Activated CD4-positive, alpha-beta T cell treated with anti-CD3 and anti-CD28 coated beads for 1 hour (primary cell): ENCODE results near the gene LRP8.

Experiments used
- DNase-seq: peaks from one replicate; pipeline ENCODE4 v3.0.0-alpha.2; 2020

The LRP8 gene

GRCh38 chr1:53359225-53359933 lies 31.5 kb upstream of the LRP8 start:
- no peak for DNase-seq

DNA sequence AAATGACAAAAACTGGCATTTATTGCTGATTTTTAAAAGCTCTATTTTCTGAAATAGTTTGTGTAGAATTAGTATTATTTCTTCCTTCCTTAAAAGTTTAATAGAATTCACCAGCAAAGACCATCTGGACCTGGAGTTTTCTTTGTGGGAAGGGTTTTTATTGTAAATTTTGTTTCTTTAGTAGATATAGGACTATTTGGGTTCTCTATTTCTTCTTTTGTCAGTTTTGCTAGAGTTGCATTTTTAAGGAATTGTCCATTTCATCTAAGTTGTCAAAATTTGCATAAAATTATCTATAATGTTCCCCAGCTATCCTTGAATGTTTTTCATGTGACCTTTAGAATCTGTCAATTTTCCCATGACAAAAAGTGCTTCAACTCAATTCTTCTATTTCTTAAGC lies 28.8 kb upstream of the LRP8 start:
- no peak for DNase-seq

DNA sequence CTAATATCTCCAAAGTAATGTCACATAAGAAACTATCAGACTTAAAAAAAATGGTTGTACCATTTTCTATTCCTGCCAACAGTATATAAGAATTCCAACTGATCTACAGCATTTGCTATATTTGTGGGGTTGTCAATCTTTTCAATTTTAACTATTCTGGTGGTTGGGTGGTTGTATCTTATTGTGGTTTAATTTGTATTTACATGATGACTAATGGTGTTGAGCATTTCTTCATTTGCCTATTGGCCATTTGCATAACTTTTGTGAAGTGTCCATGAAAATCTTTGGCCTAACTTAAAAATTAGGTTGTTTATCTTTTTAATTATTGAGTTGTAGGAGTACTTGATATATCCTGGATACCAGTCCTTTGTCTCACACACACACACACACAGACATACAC lies 26.2 kb upstream of the LRP8 start:
- no peak for DNase-seq

- no peak for DNase-seq
These were observed 24.7 kb upstream of the LRP8 start for GRCh38 chr1:53352561-53352960.

GRCh38 chr1:53350853-53351767 lies 23.2 kb upstream of the LRP8 start:
- no peak for DNase-seq

DNA sequence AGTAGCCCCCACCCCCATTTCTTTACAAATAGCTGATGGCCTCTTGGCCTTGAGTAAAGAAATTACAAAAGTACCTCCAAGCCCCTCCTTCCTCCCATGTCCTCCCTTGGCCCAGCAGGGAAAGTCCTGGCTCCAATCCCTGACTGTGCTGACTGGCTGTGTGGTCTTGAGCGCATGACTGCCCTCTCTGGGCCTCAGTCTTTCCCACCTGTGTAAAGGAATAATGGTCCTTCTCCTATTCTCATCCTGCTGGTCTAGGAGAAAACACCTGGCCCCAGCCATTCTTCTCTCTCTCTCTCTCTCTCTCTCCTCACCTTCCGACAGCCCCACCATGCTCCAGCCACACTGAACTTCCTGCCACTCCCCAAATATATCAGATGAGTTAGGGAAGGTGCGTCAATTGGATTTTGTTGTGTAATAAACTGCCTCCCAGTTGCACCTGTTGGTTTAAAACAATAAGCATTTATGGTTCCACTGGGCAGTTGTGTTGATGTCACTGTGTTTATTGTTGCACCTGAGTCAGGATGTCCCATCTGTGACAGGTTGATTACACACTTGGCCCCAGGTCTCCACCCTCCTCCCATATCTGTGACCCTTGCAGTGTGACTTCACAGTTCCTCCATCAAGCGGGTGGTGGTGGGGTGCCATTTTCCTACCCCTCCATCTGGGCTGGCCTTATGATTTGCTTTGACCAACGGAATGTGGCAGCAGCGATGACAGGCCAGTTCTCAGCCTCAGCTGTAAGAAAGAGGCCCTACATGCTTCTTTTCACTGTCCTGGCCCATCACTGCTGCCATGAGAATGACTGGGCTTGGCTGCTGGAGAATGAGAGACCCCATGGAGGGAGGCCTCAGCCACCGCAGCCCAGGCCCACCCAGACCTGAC lies 22.3 kb upstream of the LRP8 start:
- no peak for DNase-seq

GRCh38 chr1:53349369-53349835 lies 21.5 kb upstream of the LRP8 start:
- no peak for DNase-seq

DNA sequence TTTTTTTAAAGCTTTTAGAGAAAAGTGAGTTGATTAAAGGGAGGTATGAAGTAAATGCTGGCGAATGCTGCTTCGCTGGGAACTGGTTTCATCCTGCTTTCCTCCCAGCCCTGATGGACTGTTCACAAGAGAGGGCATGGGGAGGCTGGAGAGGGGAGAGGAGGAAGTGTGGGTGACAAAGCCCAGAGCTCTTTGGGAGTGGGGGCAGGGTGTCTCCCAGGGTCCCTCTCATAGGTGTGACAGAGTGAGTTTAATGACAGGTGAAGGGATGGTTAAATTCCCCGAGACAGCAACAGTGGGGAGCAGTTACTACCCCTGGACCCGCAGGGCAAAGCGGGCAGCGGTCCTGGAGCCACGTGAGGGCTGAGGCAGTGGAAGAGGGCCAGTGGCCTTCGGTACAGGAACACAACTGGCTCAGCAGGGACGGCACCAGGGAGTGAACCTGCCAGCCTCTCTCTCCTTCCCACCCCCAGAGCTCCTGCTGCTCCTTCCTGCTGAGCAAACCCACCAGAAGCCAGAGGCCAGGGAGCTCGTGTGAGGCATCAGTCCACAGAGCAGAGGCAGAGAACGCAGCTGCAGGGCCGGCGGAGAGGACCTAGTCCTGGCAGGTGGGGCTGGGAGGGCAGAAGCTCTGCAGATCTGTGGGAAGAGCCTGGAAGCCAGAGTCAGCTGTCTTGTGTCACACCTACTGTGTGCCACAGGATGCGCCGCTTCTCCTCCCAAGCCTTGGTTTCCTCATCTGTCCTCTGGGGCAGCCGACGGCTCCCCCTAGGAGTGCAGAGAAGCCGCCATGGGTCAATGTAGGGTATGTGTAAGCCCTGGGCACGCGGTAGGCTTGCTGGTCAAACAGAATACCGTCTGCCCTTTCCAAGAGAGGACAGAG lies 20.9 kb upstream of the LRP8 start:
- no peak for DNase-seq

GRCh38 chr1:53346814-53347176 lies 18.9 kb upstream of the LRP8 start:
- DNase-seq = no peak

GRCh38 chr1:53345996-53346813 lies 18.3 kb upstream of the LRP8 start:
- DNase-seq = no peak

- no peak for DNase-seq
These were observed 17.3 kb upstream of the LRP8 start for GRCh38 chr1:53344921-53345838.

GRCh38 chr1:53343831-53344668 lies 16.2 kb upstream of the LRP8 start:
- DNase-seq = no peak

GRCh38 chr1:53342735-53343470 lies 15.0 kb upstream of the LRP8 start:
- no peak for DNase-seq

- DNase-seq = no peak
These were observed 14.3 kb upstream of the LRP8 start for GRCh38 chr1:53341961-53342707.

DNA sequence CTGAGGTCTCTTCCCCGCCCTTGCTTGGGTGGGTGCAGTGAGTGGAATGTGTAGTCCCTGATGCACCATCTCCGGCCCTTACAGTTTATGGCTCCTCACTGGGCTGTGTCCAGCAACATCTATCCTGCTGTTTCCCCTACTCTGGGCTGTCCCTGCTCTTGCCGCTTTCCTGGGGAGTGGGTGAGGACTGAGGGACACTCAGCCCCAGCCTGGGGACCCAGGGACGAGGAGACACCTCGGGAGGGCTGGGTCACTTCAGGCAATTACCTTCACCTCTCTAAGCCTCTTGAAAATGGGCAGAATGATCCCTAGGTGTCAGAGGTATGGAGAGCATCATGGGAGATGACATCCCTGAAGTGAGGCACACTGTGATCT lies 13.6 kb upstream of the LRP8 start:
- DNase-seq = no peak

DNA sequence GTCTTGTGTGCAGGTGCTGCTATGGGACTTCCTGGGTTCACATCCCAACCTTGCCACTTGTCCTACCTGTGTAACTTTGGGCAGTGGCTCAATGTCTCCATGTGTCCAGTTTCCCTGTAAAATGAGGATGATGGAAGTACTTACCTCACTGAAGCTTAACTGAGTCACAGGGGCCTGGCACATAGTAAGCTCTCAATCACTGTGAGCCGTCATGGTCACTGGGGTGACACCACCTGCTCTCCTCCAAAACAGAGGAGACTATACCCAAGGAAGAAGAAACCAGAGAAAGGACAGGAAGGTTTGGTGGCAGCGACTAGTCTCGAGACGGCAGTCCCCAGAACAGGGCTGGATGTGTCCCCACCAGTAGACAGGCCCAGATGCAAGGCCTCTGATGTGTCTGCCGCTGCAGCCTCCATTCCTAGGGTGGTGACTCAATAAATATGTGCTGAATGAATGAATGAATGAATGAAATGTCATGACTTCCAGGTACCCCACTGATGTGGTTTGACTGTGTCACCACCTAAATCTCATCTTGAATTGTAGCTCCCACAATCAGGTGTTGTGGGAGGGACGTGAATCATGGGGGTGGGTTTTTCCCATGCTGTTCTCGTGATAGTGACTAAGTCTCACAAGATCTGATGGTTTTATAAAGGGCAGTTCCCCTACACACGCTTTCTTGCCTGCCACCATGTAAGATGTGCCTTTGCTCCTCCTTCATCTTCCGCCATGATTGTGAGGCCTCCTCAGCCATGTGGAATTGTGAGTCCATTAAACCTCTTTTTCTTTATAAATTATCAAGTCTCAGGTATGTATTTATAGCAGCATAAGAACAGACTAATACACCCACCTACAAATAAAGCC lies 13.0 kb upstream of the LRP8 start:
- no peak for DNase-seq
